HL-60 (cell line): ENCODE measurements around the gene TSHZ2.

Experiments used
- DNase-seq, 2 experiments: peaks; one replicate each; pipeline ENCODE4 v3.0.0-alpha.2; 2010 to 2020; ENCODE audit warnings: low read depth in 1 of 2, low spot score in 1 of 2
- H3K27ac ChIP-seq: fragments of 250-450 bp; sonication (Bioruptor Pico); replicated peaks from 2 replicates; pipeline ENCODE4 v1.5.1; 2020; ENCODE audit warnings: mild to moderate bottlenecking, moderate library complexity
- H3K27me3 ChIP-seq: fragments of 250-450 bp; sonication (Bioruptor Pico); 2 replicates; pipeline ENCODE4 v1.5.1; 2021; ENCODE audit warnings: mild to moderate bottlenecking, moderate library complexity; ENCODE audit not compliant: insufficient read depth, poor library complexity, severe bottlenecking
- H3K4me3 ChIP-seq: replicated peaks from 2 replicates; pipeline ENCODE4 v1.5.1; 2011; ENCODE audit warnings: mild to moderate bottlenecking, control low read depth, low read length; ENCODE audit not compliant: insufficient read depth
- GABPA ChIP-seq: IDR thresholded peaks from 2 replicates; pipeline ENCODE4 v1.6.1; 2012; ENCODE audit warnings: low read depth
- POLR2AphosphoS5 ChIP-seq: IDR thresholded peaks from 2 replicates; pipeline ENCODE4 v1.6.1; 2012; ENCODE audit warnings: low read depth
- SPI1 ChIP-seq: IDR thresholded peaks from 2 replicates; pipeline ENCODE4 v1.6.1; 2012; ENCODE audit warnings: low read depth, mild to moderate bottlenecking, borderline replicate concordance
- TF ChIP-seq, protein P1 (sequence below): IDR thresholded peaks from 2 replicates; pipeline ENCODE4 v1.6.1; 2012; ENCODE audit warnings: low read depth; ENCODE audit not compliant: insufficient replicate concordance
- TF ChIP-seq, protein P2 (sequence below): IDR thresholded peaks from one replicate; pipeline ENCODE4 v1.5.1; 2011; ENCODE audit warnings: low read length, control low read depth, inconsistent platforms; ENCODE audit not compliant: insufficient read depth

The TSHZ2 gene

GRCh38 chr20:53081916-53082863, 110.0 kb downstream of the TSHZ2 start:
- DNase-seq, result no peak
- Histone ChIP-seq H3K4me3 (no peak overlapping the region), H3K27me3 (no peaks in the 10 kb centered on the region), H3K27ac (no peak overlapping the region)
- TF ChIP-seq, protein P1, sequence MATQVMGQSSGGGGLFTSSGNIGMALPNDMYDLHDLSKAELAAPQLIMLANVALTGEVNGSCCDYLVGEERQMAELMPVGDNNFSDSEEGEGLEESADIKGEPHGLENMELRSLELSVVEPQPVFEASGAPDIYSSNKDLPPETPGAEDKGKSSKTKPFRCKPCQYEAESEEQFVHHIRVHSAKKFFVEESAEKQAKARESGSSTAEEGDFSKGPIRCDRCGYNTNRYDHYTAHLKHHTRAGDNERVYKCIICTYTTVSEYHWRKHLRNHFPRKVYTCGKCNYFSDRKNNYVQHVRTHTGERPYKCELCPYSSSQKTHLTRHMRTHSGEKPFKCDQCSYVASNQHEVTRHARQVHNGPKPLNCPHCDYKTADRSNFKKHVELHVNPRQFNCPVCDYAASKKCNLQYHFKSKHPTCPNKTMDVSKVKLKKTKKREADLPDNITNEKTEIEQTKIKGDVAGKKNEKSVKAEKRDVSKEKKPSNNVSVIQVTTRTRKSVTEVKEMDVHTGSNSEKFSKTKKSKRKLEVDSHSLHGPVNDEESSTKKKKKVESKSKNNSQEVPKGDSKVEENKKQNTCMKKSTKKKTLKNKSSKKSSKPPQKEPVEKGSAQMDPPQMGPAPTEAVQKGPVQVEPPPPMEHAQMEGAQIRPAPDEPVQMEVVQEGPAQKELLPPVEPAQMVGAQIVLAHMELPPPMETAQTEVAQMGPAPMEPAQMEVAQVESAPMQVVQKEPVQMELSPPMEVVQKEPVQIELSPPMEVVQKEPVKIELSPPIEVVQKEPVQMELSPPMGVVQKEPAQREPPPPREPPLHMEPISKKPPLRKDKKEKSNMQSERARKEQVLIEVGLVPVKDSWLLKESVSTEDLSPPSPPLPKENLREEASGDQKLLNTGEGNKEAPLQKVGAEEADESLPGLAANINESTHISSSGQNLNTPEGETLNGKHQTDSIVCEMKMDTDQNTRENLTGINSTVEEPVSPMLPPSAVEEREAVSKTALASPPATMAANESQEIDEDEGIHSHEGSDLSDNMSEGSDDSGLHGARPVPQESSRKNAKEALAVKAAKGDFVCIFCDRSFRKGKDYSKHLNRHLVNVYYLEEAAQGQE, result no peak
- no peak for TF ChIP-seq GABPA
- no peak for TF ChIP-seq SPI1
- TF ChIP-seq POLR2AphosphoS5, result no peak
- TF ChIP-seq, protein P2, sequence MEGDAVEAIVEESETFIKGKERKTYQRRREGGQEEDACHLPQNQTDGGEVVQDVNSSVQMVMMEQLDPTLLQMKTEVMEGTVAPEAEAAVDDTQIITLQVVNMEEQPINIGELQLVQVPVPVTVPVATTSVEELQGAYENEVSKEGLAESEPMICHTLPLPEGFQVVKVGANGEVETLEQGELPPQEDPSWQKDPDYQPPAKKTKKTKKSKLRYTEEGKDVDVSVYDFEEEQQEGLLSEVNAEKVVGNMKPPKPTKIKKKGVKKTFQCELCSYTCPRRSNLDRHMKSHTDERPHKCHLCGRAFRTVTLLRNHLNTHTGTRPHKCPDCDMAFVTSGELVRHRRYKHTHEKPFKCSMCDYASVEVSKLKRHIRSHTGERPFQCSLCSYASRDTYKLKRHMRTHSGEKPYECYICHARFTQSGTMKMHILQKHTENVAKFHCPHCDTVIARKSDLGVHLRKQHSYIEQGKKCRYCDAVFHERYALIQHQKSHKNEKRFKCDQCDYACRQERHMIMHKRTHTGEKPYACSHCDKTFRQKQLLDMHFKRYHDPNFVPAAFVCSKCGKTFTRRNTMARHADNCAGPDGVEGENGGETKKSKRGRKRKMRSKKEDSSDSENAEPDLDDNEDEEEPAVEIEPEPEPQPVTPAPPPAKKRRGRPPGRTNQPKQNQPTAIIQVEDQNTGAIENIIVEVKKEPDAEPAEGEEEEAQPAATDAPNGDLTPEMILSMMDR, result no peak

- TF ChIP-seq, protein P1, result no peak
- TF ChIP-seq, protein P2, result no peak
- TF ChIP-seq SPI1 (no peak), POLR2AphosphoS5 (no peak), GABPA (no peak)
- no peak for DNase-seq
- H3K27me3 ChIP-seq, result no peaks in the 10 kb centered on the region
- no peak overlapping the region for H3K4me3 ChIP-seq
- no peak overlapping the region for H3K27ac ChIP-seq
These were observed 111.3 kb downstream of the TSHZ2 start for GRCh38 chr20:53083411-53083810.

GRCh38 chr20:53084408-53084997, 112.3 kb downstream of the TSHZ2 start:
- no peak for DNase-seq
- no peak overlapping the region for H3K27ac ChIP-seq

More at GRCh38 chr20:53084408-53084997, 112.3 kb downstream of the TSHZ2 start:
- Histone ChIP-seq H3K27me3 (no peaks in the 10 kb centered on the region), H3K4me3 (no peak overlapping the region)
- TF ChIP-seq, protein P1, result no peak
- TF ChIP-seq POLR2AphosphoS5, result no peak
- TF ChIP-seq, protein P2, result no peak
- no peak for TF ChIP-seq GABPA
- no peak for TF ChIP-seq SPI1
